22Rv1 (cell line): Measurements from ENCODE around the gene ADAMTS1.

ENCODE experiments used
- CTCF ChIP-seq: fragments of 450-650 bp; IDR thresholded peaks from 2 replicates; pipeline ENCODE4 v1.5.1; 2017; ENCODE audit warnings: mild to moderate bottlenecking
- ZFX ChIP-seq: fragments of 450-650 bp; IDR thresholded peaks from 2 replicates; pipeline ENCODE4 v1.6.1; 2017; ENCODE audit warnings: antibody characterized with exemption, borderline replicate concordance

GRCh38 chr21:26842974-26843932 is 2.0 kb downstream of the ADAMTS1 start:
- TF ChIP-seq CTCF (peak; percentile 51), ZFX (no peak)
